Kidney (tissue), 14 donors: Measurements from ENCODE around the gene SPTBN1. TPM values are rescaled to one million over a fixed set of nuclear protein-coding genes. Genes with fewer than 3 reads are reported as not detected.

Source experiments
- DNase-seq, 5 donors: peaks; one replicate each; pipeline ENCODE4 v3.0.0-alpha.2; 2013 to 2020
- FAIRE-seq: peaks from 2 replicates; lab custom pipeline; 2012; peaks lifted over from hg19 to GRCh38; lab: Jason Lieb, UNC
- H3K27ac ChIP-seq, 2 donors: one replicate each; pipeline ENCODE4 v1.7.0; 2013; ENCODE audit warnings: low read depth in 2 of 2, low read length in 2 of 2, inconsistent platforms in 1 of 2
- H3K27me3 ChIP-seq: one replicate; pipeline ENCODE4 v1.7.1; 2013; ENCODE audit warnings: low read length, inconsistent platforms; ENCODE audit not compliant: control insufficient read depth, insufficient read depth
- H3K36me3 ChIP-seq, 3 donors: one replicate each; pipeline versions ENCODE4 v1.7.0 to v1.7.1; 2013; ENCODE audit warnings: low read length in 3 of 3, control low read depth in 1 of 3, inconsistent platforms in 1 of 3; ENCODE audit not compliant: insufficient read depth in 3 of 3, control insufficient read depth in 2 of 3
- H3K4me1 ChIP-seq, 3 donors: one replicate each; pipeline versions ENCODE4 v1.7.0 to v1.7.1; 2013; ENCODE audit warnings: low read length in 3 of 3, inconsistent platforms in 1 of 3, low read depth in 1 of 3; ENCODE audit not compliant: control insufficient read depth in 2 of 3, insufficient read depth in 2 of 3
- H3K4me3 ChIP-seq, 3 donors: one replicate each; pipeline versions ENCODE4 v1.7.0 to v1.8.1; 2013; ENCODE audit warnings: low read length in 3 of 3, control low read depth in 1 of 3, inconsistent platforms in 1 of 3
- H3K9ac ChIP-seq, 3 donors: one replicate each; pipeline versions ENCODE4 v1.7.0 to v1.7.1; 2013; ENCODE audit warnings: low read length in 3 of 3, control low read depth in 1 of 3, inconsistent platforms in 1 of 3
- H3K9me3 ChIP-seq, 3 donors: one replicate each; pipeline versions ENCODE4 v1.7.0 to v1.7.1; 2013; ENCODE audit warnings: low read length in 3 of 3, control low read depth in 1 of 3, inconsistent platforms in 1 of 3; ENCODE audit not compliant: control insufficient read depth in 2 of 3, insufficient read depth in 1 of 3
- CTCF ChIP-seq: IDR thresholded peaks from 3 replicates; pipeline ENCODE4 v1.5.1; 2012; ENCODE audit warnings: mild to moderate bottlenecking, moderate library complexity, borderline replicate concordance; ENCODE audit not compliant: insufficient read depth; ENCODE audit errors: extremely low read depth
- intact Hi-C: fragments of 100-400 bp; cut with DNase I; formaldehyde crosslinking; loops from one replicate; pipeline ENCODE4 v1.11.1; 2022
- polyA plus RNA-seq: library from polyadenylated mRNA; stranded (reverse); fragments of 350-450 nt; fragmentation: Illumina TruSeq; extraction: RNeasy Lipid Tissue Mini Kit (QIAGEN cat#74804); gene quantifications from one replicate; pipeline ENCODE4 v1.2.3, GENCODE V29; 2014; ENCODE audit warnings: low read depth, low replicate concordance; ENCODE audit not compliant: insufficient read depth
- total RNA-seq: library from RNA; stranded (reverse); fragmentation: NEBNext Ultra II Directional; extraction: Animal tissue kit (Norgen Biotek cat#: 25700); gene quantifications from one replicate; pipeline ENCODE4 v1.2.1, GENCODE V29; 2021
- donor health status: control.
- donor health status: control.
- donor health status: control.
- donor health status: control.
- donor health status: control.
- donor health status: DM: yes; HTN: yes; CAD: no.
- donor health status: Normal renal cell carcinoma (clear cell type).

SPTBN1 gene
- total and polyA plus RNA-seq, 2 donors from 2014 or later = 93.2 to 313 TPM

- DNase-seq (peak in 1 of 5 donors; percentile 48), FAIRE-seq (no peak)
- no peak overlapping the region for H3K4me3 ChIP-seq
- no peaks in the 10 kb centered on the region for H3K27me3 ChIP-seq
- H3K4me1 ChIP-seq = peaks cover 12 to 46% (median 40%) of the 10 kb centered on the region in 3 donors
- peak overlapping the region in 1 of 3 donors; percentile 41 for H3K9ac ChIP-seq
- H3K27ac ChIP-seq = peak overlapping the region; percentile 90 to 94
- no peaks in the 10 kb centered on the region for H3K9me3 ChIP-seq
- intact Hi-C loops = no loop called here
- TF ChIP-seq CTCF = no peak
- peaks cover 26 to 75% (median 48%) of the 10 kb centered on the region in 3 donors for H3K36me3 ChIP-seq
Observed at GRCh38 chr2:54634021-54634420, 177.9 kb downstream of the SPTBN1 start.

DNA sequence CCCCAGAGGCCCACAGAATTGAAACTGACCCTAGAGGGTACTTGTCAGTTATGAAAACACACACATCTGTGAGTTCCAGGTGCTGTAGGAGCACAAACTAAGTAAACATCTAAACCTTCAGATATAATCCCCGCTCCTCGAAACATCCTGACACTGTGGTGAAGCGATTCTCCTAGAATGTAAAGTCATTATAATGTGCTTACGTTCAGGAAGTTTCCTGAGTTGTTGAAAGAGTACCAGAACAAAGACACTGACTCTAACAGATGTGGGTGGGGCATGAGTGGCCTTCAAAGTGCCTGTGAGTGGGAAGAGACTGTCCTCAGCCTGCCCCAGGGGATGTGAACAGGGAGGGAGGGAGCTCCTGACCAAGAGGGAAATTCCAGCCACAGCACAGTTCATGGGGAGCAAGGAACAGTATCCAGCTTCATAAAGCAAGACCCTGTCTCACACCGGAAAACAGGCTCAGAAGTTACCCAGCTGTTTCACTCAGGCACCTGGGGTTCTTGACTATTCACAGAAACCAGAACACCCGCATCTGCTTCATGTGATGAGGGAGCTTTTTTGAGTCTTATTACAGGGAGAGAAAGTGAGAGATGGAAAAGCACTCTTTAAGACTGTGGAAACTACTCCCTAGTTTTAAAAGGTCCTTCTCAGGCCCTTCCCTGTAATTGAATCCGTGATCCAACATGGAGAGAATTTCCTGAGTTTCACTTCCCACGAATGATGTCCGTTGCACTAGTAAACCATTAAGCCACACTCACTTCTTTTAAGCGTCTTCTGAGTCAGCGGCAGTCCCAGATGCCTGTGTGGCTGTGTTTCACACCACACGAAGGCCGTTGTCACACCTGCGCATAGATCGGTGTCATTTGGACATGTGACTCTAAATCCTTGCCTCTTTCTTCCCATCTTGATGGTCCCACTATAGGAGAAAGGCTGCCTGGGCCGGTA, 178.7 kb downstream of the SPTBN1 start:
- peak; percentile 55 to 89 (median 74) for DNase-seq

DNA sequence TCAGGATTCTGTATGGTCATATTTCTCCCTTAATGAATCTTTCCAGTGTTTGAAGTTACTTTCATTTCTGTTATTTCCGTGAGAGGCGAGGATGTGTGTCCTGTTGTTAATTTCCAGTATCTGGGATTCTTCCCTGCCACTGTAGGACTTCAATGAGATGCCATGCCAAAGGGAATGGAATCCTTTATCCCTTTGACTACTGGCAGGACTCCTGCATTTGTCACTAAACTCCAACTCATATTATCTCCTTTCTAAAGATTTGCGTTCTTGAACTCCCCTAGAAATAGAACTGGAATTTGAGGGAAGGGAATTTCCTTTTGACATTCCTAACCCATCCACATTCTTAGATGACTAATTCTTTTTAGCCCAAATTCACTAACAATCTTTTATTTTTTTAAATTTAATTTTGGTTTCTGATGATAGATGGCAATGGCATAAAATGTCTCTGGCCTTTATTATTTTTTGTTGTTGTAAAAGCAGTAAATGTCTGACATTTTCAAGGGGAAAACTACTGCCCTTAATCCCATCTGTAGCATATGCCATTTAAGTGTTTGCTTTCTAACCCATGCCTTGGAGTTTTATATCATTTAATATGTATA, 179.5 kb downstream of the SPTBN1 start:
- TF ChIP-seq CTCF = no peak
- Histone ChIP-seq H3K4me3 (no peak overlapping the region), H3K4me1 (peaks cover 12 to 47% (median 33%) of the 10 kb centered on the region in 3 donors), H3K9me3 (no peaks in the 10 kb centered on the region), H3K36me3 (peaks cover 19 to 68% (median 39%) of the 10 kb centered on the region in 3 donors), H3K27me3 (no peaks in the 10 kb centered on the region), H3K27ac (peak overlapping the region; percentile 90 to 94), H3K9ac (peak overlapping the region in 2 of 3 donors; percentile 34 to 79)
- DNase-seq (no peak), FAIRE-seq (no peak)
- intact Hi-C loops = no loop called here

More for the DNA sequence above, 178.7 kb downstream of the SPTBN1 start:
- Histone ChIP-seq H3K27me3 (no peaks in the 10 kb centered on the region), H3K36me3 (peaks cover 25 to 74% (median 47%) of the 10 kb centered on the region in 3 donors), H3K4me1 (peaks cover 12 to 46% (median 36%) of the 10 kb centered on the region in 3 donors), H3K27ac (peak overlapping the region; percentile 90 to 94), H3K9ac (peak overlapping the region in 2 of 3 donors; percentile 34 to 79), H3K4me3 (peak overlapping the region in 1 of 3 donors; percentile 2), H3K9me3 (no peaks in the 10 kb centered on the region)
- FAIRE-seq = no peak
- intact Hi-C loops = no loop called here
- no peak for TF ChIP-seq CTCF
